DND-41 (cell line): ENCODE results near the gene SDK2.

Experiments used
- ATAC-seq: fragments of 200-7000 bp; cut with Tn5 transposase; 3 replicates; pipeline ENCODE4 v1.9.1; 2021; ENCODE audit warnings: low read depth; ENCODE audit not compliant: insufficient read depth
- DNase-seq: peaks from one replicate; pipeline ENCODE4 v3.0.0-alpha.2; 2020
- H2AFZ ChIP-seq: 2 replicates; pipeline ENCODE4 v1.6.0; 2012; ENCODE audit warnings: low read depth, low read length
- H3K27ac ChIP-seq: 2 replicates; pipeline ENCODE4 v1.5.1; 2012; ENCODE audit warnings: low read length, inconsistent platforms
- H3K27me3 ChIP-seq: fragments of 200-600 bp; sonication (generic); 2 replicates; pipeline ENCODE4 v1.6.0; 2012; ENCODE audit warnings: low read length, mild to moderate bottlenecking, inconsistent platforms; ENCODE audit not compliant: insufficient read depth, poor library complexity
- H3K36me3 ChIP-seq: 2 replicates; pipeline ENCODE4 v1.5.1; 2012; ENCODE audit warnings: low read length, inconsistent platforms; ENCODE audit not compliant: insufficient read depth
- H3K4me1 ChIP-seq: 2 replicates; pipeline ENCODE4 v1.5.1; 2012; ENCODE audit warnings: mild to moderate bottlenecking, low read length; ENCODE audit not compliant: insufficient read depth
- H3K4me2 ChIP-seq: 2 replicates; pipeline ENCODE4 v1.6.0; 2012; ENCODE audit warnings: mild to moderate bottlenecking, moderate library complexity, low read length, inconsistent platforms; ENCODE audit not compliant: insufficient read depth
- H3K4me3 ChIP-seq, 2 experiments: fragments of 200-600 bp in 1 of 2; shearing (Covaris generic) in 1 of 2; 2 replicates each; pipeline ENCODE4 v1.5.1; 2012 to 2016; ENCODE audit warnings: inconsistent platforms in 2 of 2, low read length in 2 of 2, mild to moderate bottlenecking in 2 of 2, low read depth in 1 of 2, moderate library complexity in 1 of 2
- H3K79me2 ChIP-seq: 2 replicates; pipeline ENCODE4 v1.6.0; 2012; ENCODE audit warnings: low read length, inconsistent platforms; ENCODE audit not compliant: insufficient read depth
- H3K9ac ChIP-seq: 2 replicates; pipeline ENCODE4 v1.6.0; 2012; ENCODE audit warnings: low read depth, mild to moderate bottlenecking, inconsistent platforms, low read length, moderate library complexity
- H3K9me3 ChIP-seq: 2 replicates; pipeline ENCODE4 v1.5.1; 2012; ENCODE audit warnings: low read length, moderate library complexity, mild to moderate bottlenecking, inconsistent platforms; ENCODE audit not compliant: insufficient read depth, severe bottlenecking
- H4K20me1 ChIP-seq: 2 replicates; pipeline ENCODE4 v1.6.0; 2012; ENCODE audit warnings: low read length; ENCODE audit not compliant: insufficient read depth
- CTCF ChIP-seq: IDR thresholded peaks from 2 replicates; pipeline ENCODE4 v1.5.1; 2012; ENCODE audit warnings: borderline replicate concordance, low read length, moderate library complexity, mild to moderate bottlenecking; ENCODE audit not compliant: poor library complexity, severe bottlenecking; ENCODE audit errors: extremely low read depth
- EZH2 ChIP-seq: IDR thresholded peaks from 3 replicates; pipeline ENCODE4 v1.6.1; 2012; ENCODE audit warnings: borderline replicate concordance, low read depth, mild to moderate bottlenecking, moderate library complexity, low read length, inconsistent platforms; ENCODE audit not compliant: severe bottlenecking

The SDK2 gene

DNA sequence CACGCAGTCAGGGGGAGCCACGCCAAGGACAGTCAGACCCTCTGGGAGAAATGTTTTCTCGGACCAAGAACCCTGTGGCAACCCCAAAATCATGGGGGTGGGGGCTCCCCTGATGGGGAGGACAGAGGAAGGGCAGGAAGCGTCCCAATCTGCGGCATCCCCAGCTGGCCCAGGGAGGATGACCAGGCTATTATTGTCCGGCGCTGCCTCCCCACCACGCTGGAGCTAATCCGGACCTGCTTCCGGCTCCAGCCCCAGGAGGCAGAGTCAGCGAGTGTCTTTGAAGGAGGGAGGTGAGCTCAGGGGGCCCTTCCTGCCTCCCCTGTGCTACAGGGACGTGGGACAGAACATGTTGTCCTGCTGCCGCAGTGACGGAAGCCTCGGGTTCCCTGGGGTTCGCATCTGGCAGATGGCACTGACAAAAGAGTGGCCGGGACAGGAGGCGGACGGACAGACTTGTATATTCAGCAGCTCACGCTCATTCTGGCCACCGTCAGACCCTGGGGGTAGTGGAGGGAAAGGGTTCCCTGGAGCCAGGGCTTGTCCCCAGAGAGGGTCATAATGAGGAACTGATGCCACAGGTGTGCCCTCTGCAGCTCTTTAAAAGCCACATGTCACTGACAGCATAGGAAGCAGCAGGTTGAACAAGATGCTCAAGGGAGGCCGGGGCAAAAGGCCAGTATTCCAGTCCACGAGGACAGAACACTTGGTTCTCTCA, 278.2 kb downstream of the SDK2 start:
- TF ChIP-seq EZH2, result no peak
- no peak for TF ChIP-seq CTCF
- ATAC-seq, result no peak
- Histone ChIP-seq H3K4me1 (no peaks in the 10 kb centered on the region), H3K27ac (no peak overlapping the region), H3K9ac (no peak overlapping the region), H3K9me3 (no peaks in the 10 kb centered on the region), H3K27me3 (no peaks in the 10 kb centered on the region), H2AFZ (no peak overlapping the region), H4K20me1 (peaks cover 4% of the 10 kb centered on the region; the same call in 1 of the 2 replicates), H3K79me2 (no peaks in the 10 kb centered on the region), H3K4me3 (no peak overlapping the region), H3K4me2 (no peak overlapping the region), H3K36me3 (no peaks in the 10 kb centered on the region)
- DNase-seq, result no peak

- ATAC-seq (no peak), DNase-seq (no peak)
- no peaks in the 10 kb centered on the region for H3K79me2 ChIP-seq
- TF ChIP-seq CTCF (no peak), EZH2 (no peak)
- H3K9ac ChIP-seq, result no peak overlapping the region
- no peaks in the 10 kb centered on the region for H3K27me3 ChIP-seq
- H2AFZ ChIP-seq, result no peak overlapping the region
- peaks cover 4% of the 10 kb centered on the region; the same call in 1 of the 2 replicates for H4K20me1 ChIP-seq
- H3K4me2 ChIP-seq, result no peak overlapping the region
- no peaks in the 10 kb centered on the region for H3K36me3 ChIP-seq
- no peaks in the 10 kb centered on the region for H3K4me1 ChIP-seq
- H3K4me3 ChIP-seq, result no peak overlapping the region
- no peaks in the 10 kb centered on the region for H3K9me3 ChIP-seq
- no peak overlapping the region for H3K27ac ChIP-seq
These were observed 278.9 kb downstream of the SDK2 start for GRCh38 chr17:73365301-73365874.

DNA sequence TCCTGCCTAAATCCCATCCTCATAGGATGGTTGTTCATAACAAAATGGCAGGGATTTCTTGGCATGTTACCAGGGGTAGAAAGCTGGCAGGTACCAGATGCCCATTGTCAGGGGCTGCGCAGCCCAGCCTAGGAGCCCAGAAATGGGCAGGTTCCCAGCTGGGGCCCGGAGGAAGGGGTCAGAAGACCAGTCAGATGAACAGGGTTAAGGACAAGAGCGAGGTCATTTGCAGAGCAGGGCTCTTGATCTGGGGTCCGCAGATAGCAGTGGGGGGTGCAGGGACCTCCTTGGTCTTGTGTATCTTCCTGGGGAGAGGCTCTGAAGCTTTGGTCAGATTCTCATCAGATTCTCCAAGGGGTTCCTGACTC, 280.1 kb downstream of the SDK2 start:
- Histone ChIP-seq H3K4me2 (no peak overlapping the region), H3K36me3 (no peaks in the 10 kb centered on the region)

More for the DNA sequence above, 280.1 kb downstream of the SDK2 start:
- no peak overlapping the region for H3K4me3 ChIP-seq
- no peak for TF ChIP-seq EZH2
- TF ChIP-seq CTCF, result no peak
- no peak overlapping the region for H2AFZ ChIP-seq
- H3K4me1 ChIP-seq, result no peaks in the 10 kb centered on the region
- no peaks in the 10 kb centered on the region for H3K79me2 ChIP-seq
- no peak overlapping the region for H3K9ac ChIP-seq
- DNase-seq, result no peak
- H3K9me3 ChIP-seq, result no peaks in the 10 kb centered on the region
- H4K20me1 ChIP-seq, result peaks cover 4% of the 10 kb centered on the region; the same call in 1 of the 2 replicates
- H3K27me3 ChIP-seq, result no peaks in the 10 kb centered on the region
- ATAC-seq, result no peak
- H3K27ac ChIP-seq, result no peak overlapping the region
